ENCODE results near the gene CREB5.
"Not testable (repeated sequence)": the region's sequence is repeated elsewhere in the genome, so short reads cannot be mapped to it uniquely, and the experiment has no call there.

CREB5 gene

DNA sequence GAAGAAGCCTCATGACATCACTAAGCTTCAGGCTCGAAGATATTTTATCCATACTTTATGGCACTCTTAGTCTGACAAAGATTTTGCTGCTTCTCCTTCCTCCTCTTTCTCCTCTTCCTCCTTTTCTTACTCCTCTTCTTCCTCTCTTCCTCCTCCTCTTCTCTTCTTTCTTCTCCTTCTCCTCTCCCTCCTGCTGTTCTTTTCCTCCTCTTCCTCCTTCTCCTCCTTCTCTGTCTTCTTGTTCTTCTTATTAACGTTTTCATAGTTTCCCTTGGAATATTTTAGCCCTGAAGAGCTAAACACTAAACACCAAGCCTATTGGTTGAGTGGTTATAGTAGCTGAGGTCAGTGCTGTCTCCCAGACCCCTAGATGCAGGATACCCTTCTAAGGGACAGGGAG, 137.7 kb downstream of the CREB5 start:
- Histone ChIP-seq H3K9ac (no peak overlapping the region), H3K36me3 (ENCODE audit: control insufficient read depth, insufficient read depth, low read length) (no peaks in the 10 kb centered on the region), H3K4me1 (no peaks in the 10 kb centered on the region), H2AFZ (no peak overlapping the region), H3K9me3 (ENCODE audit: control insufficient read depth, low read length) (no peaks in the 10 kb centered on the region), H3K4me2 (ENCODE audit: low read length) (no peak overlapping the region), H3K4me3 (ENCODE audit: low read depth, low read length) (no peak overlapping the region), H3K27me3 (ENCODE audit: control insufficient read depth, insufficient read depth, low read length) (no peaks in the 10 kb centered on the region), H3K79me2 (no peaks in the 10 kb centered on the region), H3K27ac (no peak overlapping the region)
- TF ChIP-seq, protein P1, sequence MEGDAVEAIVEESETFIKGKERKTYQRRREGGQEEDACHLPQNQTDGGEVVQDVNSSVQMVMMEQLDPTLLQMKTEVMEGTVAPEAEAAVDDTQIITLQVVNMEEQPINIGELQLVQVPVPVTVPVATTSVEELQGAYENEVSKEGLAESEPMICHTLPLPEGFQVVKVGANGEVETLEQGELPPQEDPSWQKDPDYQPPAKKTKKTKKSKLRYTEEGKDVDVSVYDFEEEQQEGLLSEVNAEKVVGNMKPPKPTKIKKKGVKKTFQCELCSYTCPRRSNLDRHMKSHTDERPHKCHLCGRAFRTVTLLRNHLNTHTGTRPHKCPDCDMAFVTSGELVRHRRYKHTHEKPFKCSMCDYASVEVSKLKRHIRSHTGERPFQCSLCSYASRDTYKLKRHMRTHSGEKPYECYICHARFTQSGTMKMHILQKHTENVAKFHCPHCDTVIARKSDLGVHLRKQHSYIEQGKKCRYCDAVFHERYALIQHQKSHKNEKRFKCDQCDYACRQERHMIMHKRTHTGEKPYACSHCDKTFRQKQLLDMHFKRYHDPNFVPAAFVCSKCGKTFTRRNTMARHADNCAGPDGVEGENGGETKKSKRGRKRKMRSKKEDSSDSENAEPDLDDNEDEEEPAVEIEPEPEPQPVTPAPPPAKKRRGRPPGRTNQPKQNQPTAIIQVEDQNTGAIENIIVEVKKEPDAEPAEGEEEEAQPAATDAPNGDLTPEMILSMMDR (IDR thresholded peaks at IDR 0.05), result no peak

DNA sequence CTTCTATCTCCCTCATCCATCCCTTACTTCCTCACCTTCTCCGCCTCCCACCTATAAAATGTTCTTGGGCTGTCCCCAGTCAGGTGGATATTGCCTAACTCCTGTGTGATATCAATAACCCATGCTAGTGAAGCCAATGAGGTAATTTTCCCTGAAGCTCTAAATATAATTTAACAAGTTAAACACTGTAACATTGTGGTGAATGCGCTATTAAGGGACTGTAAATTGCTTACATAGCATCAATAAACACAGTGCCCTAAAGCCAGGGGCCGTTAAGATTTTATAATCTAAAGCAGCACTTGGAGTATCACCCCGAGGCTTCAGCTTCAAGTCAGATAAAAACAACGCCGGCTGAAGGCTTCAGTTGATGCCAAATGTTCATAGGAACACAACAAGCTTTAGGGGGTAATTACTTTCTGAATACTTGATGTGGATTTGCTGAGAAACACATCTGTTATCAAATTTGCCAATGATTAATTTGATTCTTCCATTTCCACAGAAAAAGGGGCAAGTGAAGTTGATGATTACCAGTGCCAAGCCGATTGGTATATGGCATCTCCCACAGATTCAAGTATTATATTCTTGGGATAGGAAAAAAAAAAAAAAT, 138.4 kb downstream of the CREB5 start:
- H3K4me1 ChIP-seq, result no peaks in the 10 kb centered on the region
- H3K4me2 ChIP-seq (ENCODE audit: low read length), result no peak overlapping the region
- no peak overlapping the region for H3K4me3 ChIP-seq (ENCODE audit: low read depth, low read length)
- no peaks in the 10 kb centered on the region for H3K36me3 ChIP-seq (ENCODE audit: control insufficient read depth, insufficient read depth, low read length)
- H3K27me3 ChIP-seq (ENCODE audit: control insufficient read depth, insufficient read depth, low read length), result no peaks in the 10 kb centered on the region
- no peaks in the 10 kb centered on the region for H3K9me3 ChIP-seq (ENCODE audit: control insufficient read depth, low read length)
- no peak overlapping the region for H2AFZ ChIP-seq
- H3K27ac ChIP-seq, result no peak overlapping the region
- H3K79me2 ChIP-seq, result no peaks in the 10 kb centered on the region
- TF ChIP-seq, protein P1 (IDR thresholded peaks at IDR 0.05), result no peak
- H3K9ac ChIP-seq, result no peak overlapping the region

DNA sequence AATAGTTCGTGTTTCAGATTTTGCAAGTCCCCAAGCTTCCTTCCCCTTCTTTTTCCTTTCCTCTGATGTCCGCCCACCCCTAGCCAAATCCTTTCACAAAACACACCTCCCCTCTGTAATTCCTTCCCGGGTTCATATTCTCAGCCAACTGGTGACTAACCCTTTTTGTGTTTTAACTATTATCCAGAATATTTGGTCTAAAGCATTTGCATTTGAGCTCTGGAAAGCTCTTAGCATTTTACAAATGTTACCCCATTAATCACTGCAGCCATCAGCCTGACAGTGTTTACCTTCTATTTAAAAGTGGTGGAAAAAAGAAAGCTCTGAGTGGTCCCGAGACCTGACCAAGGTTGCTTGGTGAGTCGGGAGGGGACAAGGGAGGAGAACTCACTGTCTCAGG, 139.0 kb downstream of the CREB5 start:
- H3K79me2 ChIP-seq, result no peaks in the 10 kb centered on the region
- H3K27ac ChIP-seq, result no peak overlapping the region
- TF ChIP-seq, protein P1 (IDR thresholded peaks at IDR 0.05), result no peak
- no peak overlapping the region for H2AFZ ChIP-seq
- no peaks in the 10 kb centered on the region for H3K9me3 ChIP-seq (ENCODE audit: control insufficient read depth, low read length)
- H3K4me1 ChIP-seq, result no peaks in the 10 kb centered on the region
- no peak overlapping the region for H3K4me3 ChIP-seq (ENCODE audit: low read depth, low read length)
- H3K36me3 ChIP-seq (ENCODE audit: control insufficient read depth, insufficient read depth, low read length), result no peaks in the 10 kb centered on the region
- no peak overlapping the region for H3K9ac ChIP-seq
- no peaks in the 10 kb centered on the region for H3K27me3 ChIP-seq (ENCODE audit: control insufficient read depth, insufficient read depth, low read length)
- no peak overlapping the region for H3K4me2 ChIP-seq (ENCODE audit: low read length)

DNA sequence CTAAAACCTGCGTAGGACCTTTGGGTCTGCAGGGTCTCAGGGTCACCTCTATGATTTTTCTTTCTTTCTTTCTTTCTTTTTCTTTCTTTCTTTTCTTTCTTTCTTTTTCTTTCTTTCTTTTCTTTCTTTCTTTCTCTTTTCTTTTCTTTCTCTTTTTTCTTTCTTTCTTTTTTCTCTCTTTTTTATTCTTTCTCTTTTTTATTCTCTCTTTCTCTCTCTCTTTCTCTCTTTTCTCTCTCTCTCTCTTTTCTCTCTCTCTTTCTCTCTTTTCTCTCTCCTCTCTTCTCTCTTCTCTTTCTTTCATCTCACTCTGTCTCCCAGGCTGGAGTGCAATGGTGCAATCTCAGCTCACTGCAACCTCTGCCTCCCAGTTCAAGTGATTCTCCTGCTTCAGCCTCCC, 139.4 kb downstream of the CREB5 start:
- H3K79me2 ChIP-seq; H3K36me3 ChIP-seq (ENCODE audit: control insufficient read depth, insufficient read depth, low read length); H3K27me3 ChIP-seq (ENCODE audit: control insufficient read depth, insufficient read depth, low read length); H3K9ac ChIP-seq; H2AFZ ChIP-seq; H3K9me3 ChIP-seq (ENCODE audit: control insufficient read depth, low read length); H3K4me1 ChIP-seq; H3K4me3 ChIP-seq (ENCODE audit: low read depth, low read length); H3K27ac ChIP-seq; H3K4me2 ChIP-seq (ENCODE audit: low read length): not testable (repeated sequence)

DNA sequence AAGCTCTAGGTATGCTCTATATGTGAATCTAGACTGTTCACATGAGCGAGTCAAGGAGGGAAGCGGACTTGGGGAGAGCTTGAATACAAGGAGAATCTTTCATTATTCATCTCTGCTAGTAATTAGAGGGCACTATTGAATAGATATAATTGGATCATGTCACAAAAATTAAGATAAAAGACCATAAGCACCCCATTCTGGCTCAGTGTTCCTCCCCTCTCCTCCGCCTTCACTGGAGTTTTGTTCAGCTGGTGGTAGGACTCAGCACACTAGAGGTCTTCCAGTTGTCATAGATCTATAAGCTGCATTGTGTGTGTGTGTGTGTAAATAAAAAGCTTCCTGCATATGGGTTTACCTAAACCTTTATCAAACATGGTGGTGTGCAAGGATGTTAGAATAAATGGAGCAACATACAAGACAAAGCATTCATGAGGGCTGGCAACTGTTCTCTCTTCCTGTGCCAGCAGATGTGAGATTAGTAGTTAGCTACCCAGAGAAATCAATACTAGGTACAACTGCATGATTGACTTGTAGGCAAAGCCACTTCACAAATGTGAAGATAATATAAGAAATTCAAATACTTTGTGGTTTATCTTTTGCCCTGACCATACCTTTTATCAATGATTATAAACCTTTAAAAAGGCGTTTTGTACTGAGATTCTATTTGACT, 142.6 kb downstream of the CREB5 start:
- H3K9me3 ChIP-seq (ENCODE audit: control insufficient read depth, low read length), result no peaks in the 10 kb centered on the region
- TF ChIP-seq, protein P1 (IDR thresholded peaks at IDR 0.05), result no peak

More for the DNA sequence above, 142.6 kb downstream of the CREB5 start:
- Histone ChIP-seq H3K36me3 (ENCODE audit: control insufficient read depth, insufficient read depth, low read length) (no peaks in the 10 kb centered on the region), H3K9ac (no peak overlapping the region), H2AFZ (no peak overlapping the region), H3K4me1 (no peaks in the 10 kb centered on the region), H3K27me3 (ENCODE audit: control insufficient read depth, insufficient read depth, low read length) (no peaks in the 10 kb centered on the region), H3K79me2 (no peaks in the 10 kb centered on the region), H3K27ac (no peak overlapping the region), H3K4me2 (ENCODE audit: low read length) (no peak overlapping the region), H3K4me3 (ENCODE audit: low read depth, low read length) (no peak overlapping the region)
